ENCODE measurements around the gene GTPBP6.
"Not testable (repeated sequence)": the region's sequence is repeated elsewhere in the genome, so short reads cannot be mapped to it uniquely, and the experiment has no call there.

Gene GTPBP6

DNA sequence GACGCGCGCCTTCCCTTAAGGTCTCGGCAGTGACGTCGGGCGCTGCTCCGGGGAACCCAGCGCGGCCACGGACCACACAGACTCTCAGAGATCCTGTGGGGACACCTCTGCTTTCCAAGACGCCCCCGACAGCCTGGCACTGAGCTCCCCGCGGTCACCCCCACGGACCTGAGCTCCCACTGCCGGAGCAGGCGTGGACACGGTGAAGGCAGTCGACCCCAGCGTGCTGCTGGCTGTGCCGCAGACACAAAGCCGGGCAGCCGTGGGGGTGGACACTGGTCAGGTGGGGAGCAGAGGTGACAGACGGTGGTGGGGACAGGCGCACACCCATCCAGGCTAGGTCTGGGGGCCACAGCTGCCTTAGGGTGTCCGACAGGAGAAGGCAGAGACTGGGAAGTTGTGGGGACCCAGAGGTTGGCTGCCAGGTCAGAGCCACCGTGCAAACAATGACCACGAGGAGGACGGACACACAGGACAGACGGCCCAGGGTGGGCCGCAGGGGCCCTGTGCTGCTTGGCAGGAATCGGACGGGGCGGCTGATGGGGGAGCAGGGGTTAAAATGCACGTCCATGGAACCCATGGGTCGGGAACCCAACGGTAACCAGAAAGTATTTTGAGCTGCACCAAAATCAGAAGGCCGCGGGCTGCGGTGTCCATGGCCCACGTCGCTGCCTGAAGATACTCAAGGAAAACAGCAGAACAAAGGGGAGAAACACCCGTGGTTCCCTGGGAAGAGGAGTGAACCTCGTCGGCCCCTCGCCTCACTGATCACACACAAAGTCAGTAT, 16.6 kb upstream of the GTPBP6 start:
- no peak for DNase-seq

GRCh38 chrX:334331-334891, 15.8 kb upstream of the GTPBP6 start:
- no peak for DNase-seq

DNA sequence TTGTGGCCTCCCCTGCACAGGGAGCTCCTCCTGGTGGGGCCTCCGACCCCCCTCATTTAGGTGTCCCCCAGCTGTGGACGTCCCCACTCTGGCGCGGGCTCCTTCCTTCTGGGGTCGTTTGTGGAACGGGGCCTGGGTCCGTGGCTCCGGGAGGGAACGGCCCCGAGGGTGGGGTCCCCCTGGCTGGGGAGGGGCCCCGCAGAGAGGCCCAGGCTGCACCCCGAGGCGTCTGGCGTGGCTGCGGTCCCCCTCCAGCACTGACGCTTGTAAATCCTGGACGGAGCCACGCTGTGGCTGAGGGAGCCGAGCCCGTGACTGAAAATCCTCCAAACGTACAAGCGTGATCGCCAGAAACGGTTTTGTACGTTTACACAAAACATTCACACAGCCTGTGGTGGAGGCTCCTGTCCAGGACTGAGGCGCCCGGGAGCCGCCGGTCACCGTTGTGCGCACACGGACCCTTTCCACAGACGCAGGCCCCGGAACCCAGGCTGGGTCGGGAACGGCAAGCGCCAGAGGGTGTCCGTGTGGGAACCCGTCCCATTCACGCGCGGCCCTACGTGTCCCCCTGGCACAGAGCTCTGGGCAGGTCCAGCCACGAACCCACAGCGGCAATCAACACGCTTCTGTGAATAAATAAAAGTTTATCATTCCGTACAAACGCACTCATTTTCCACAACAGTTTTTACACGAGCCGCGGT, 15.2 kb upstream of the GTPBP6 start:
- DNase-seq, result no peak

- no peak for DNase-seq
Observed at GRCh38 chrX:332916-333610, 14.5 kb upstream of the GTPBP6 start.

GRCh38 chrX:332496-332860, 13.9 kb upstream of the GTPBP6 start:
- no peak for DNase-seq

GRCh38 chrX:331825-332495, 13.4 kb upstream of the GTPBP6 start:
- no peak for DNase-seq

GRCh38 chrX:331151-331824, 12.7 kb upstream of the GTPBP6 start:
- DNase-seq, result no peak

DNA sequence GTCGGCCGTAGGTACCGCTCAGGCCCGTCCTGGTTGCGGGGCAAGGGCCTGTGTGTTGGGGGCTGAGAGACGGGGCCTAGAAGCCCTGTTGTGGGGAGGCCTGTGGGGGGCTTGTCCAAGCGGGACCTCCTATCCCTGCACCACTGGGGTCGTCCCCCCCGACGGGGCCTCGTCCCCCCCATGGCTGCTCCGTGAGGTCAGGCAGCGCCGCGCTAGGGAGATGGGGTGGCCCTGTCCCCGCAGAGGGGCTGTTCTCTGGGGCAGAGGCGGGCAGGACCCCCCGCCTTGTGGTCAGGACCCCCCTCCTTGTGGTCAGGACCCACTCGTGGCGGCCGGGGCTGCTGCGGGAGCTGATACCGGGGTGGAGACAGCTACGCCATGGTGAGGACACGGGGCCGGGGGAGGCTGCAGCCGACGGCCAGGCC, 12.1 kb upstream of the GTPBP6 start:
- no peak for DNase-seq

DNA sequence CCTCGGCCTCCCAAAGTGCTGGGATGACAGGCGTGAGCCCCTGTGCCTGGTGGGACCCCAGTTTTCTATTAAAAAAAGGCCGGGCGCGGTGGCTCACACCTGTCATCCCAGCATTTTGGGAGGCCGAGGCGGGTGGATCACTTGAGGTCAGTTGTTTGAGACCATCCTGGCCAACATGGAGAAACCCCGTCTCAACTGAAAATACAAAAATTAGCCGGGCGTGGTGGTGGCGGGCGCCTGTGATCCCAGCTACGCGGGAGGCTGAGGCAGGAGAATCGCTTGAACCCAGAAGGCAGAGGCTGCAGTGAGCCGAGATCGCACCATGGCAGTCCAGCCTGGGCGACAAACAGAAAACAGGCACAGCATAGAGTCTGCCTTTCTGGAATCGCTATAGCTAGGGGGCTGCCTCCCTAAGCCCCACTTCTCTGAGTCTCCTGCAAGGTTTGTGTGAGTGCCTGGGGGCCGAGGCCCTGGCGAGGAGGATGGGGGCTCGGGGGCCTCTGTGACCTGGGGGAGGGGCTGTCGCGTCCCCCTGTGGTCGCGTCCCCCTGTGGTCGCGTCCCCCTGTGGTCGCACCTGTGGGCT, 11.6 kb upstream of the GTPBP6 start:
- not testable (repeated sequence) for DNase-seq

GRCh38 chrX:329291-329910, 10.8 kb upstream of the GTPBP6 start:
- no peak for DNase-seq

- DNase-seq, result no peak
Observed at GRCh38 chrX:327660-328126, 9.1 kb upstream of the GTPBP6 start.

GRCh38 chrX:324664-325063, 6.1 kb upstream of the GTPBP6 start:
- not testable (repeated sequence) for DNase-seq

DNA sequence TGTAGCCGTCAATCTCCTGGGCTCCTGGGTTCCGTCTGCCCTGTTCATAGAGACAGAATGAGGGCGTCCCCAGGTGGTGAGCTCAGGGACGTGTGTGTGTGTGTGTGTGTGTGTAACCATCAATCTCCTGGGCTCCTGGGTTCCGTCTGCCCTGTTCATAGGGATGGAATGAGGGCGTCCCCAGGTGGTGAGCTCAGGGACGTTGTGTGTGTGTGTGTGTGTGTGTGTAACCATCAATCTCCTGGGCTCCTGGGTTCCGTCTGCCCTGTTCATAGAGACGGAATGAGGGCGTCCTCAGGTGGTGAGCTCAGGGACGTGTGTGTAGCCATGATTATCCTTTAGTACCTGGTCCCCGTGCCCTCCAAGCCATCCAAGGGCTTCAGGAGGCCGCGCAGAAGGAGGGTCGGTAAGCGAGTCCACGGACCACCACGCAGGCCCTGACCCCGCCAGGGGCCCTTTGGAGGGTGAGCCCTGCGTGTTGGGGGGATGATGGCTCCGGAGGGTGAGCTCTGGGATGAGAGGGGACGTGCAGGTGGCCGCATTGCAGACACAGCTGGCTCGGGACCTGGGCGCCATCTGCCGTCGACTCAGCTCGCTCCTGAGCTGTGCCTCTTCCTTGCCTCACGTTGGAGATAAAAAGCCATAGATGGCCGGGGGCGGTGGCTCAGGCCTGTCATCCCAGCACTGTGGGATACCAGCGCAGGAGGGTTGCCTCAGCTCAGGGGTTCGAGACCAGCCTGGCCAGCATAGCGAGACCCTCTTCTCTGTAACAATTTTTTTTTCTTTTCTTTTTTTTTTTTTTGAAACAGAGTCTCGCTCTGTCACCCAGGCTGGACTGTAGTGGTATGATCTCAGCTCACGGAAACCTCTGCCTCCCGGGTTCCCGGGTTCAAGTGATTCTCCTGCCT, 5.4 kb upstream of the GTPBP6 start:
- DNase-seq, result no peak

GRCh38 chrX:320126-320783, 1.7 kb upstream of the GTPBP6 start:
- no peak for DNase-seq

DNA sequence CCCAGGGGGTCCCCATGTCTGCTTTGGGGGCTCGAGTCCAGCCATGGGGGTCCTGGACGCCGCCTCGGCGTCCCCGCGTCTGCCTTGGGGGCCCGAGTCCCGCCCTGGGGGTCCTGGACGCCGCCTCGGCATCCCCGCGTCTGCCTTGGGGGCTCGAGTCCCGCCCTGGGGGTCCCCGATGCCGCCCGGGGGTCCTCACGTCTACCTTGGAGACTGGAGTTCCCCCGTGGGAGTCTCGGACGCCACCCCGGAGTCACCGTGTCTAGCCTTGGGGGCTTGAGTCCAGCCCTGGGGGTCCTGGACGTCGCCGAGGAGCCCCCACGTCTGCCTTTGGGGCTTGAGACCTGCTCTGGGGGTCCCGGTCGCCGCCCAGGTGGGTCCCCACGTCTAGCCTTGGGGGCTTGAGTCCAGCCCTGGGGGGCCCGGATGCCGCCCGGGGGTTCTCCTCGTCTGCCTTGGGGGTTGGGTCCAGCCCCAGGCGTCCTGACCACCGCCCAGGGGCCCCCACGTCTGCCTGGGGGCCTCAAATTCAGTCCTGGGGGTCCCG, 1.1 kb upstream of the GTPBP6 start:
- DNase-seq, result no peak

- no peak for DNase-seq
Observed at GRCh38 chrX:318068-318738, 393 bp downstream of the GTPBP6 start.

GRCh38 chrX:317424-318067, 1.1 kb downstream of the GTPBP6 start:
- no peak for DNase-seq

Measured in SW 1271 (cell line).